Liver (tissue), 9 donors: ENCODE results near the gene ALG8. TPM values are rescaled to one million over a fixed set of nuclear protein-coding genes. Genes with fewer than 3 reads are reported as not detected.

Experiments
- DNase-seq: peaks from one replicate; pipeline ENCODE4 v3.0.0-alpha.2; 2017; ENCODE audit warnings: low spot score
- H3K27ac ChIP-seq, 2 donors: one replicate each; pipeline ENCODE4 v1.7.0; 2013; ENCODE audit warnings: inconsistent platforms in 2 of 2, low read length in 2 of 2, control low read depth in 1 of 2, low read depth in 1 of 2, mild to moderate bottlenecking in 1 of 2
- H3K27me3 ChIP-seq, 4 donors: one replicate each; pipeline versions ENCODE4 v1.6.1 to v1.7.0; 2013; ENCODE audit warnings: low read length in 3 of 4, inconsistent platforms in 1 of 4, mild to moderate bottlenecking in 1 of 4, moderate library complexity in 1 of 4; ENCODE audit not compliant: control insufficient read depth in 4 of 4, insufficient read depth in 4 of 4
- H3K36me3 ChIP-seq, 4 donors: one replicate each; pipeline versions ENCODE4 v1.6.1 to v1.7.0; 2013; ENCODE audit warnings: low read length in 3 of 4, mild to moderate bottlenecking in 3 of 4, low read depth in 1 of 4, moderate library complexity in 1 of 4; ENCODE audit not compliant: control insufficient read depth in 4 of 4, insufficient read depth in 3 of 4
- H3K4me1 ChIP-seq, 4 donors: one replicate each; pipeline versions ENCODE4 v1.6.1 to v1.7.0; 2013; ENCODE audit warnings: low read length in 3 of 4, mild to moderate bottlenecking in 3 of 4, moderate library complexity in 1 of 4; ENCODE audit not compliant: control insufficient read depth in 4 of 4, insufficient read depth in 4 of 4
- H3K4me3 ChIP-seq, 3 donors: one replicate each; pipeline versions ENCODE4 v1.6.1 to v1.7.0; 2013; ENCODE audit warnings: low read length in 3 of 3, control low read depth in 1 of 3, low read depth in 1 of 3, mild to moderate bottlenecking in 1 of 3
- H3K9ac ChIP-seq, 2 donors: one replicate each; pipeline ENCODE4 v1.7.0; 2013; ENCODE audit warnings: low read length in 2 of 2, mild to moderate bottlenecking in 2 of 2, moderate library complexity in 2 of 2, control low read depth in 1 of 2, low read depth in 1 of 2
- H3K9me3 ChIP-seq, 4 donors: one replicate each; pipeline versions ENCODE4 v1.6.1 to v1.7.0; 2013; ENCODE audit warnings: low read length in 3 of 4; ENCODE audit not compliant: control insufficient read depth in 4 of 4
- ATF3 ChIP-seq: IDR thresholded peaks from 2 replicates; pipeline ENCODE4 v1.6.1; 2016; ENCODE audit warnings: antibody characterized with exemption
- CTCF ChIP-seq: fragments of 150-350 bp; IDR thresholded peaks from 2 replicates; pipeline ENCODE4 v1.5.1; 2017; ENCODE audit warnings: improper control_type of control experiment, low read depth, low read length; ENCODE audit not compliant: missing input control
- EGR1 ChIP-seq, 2 donors: IDR thresholded peaks; 2 replicates each; pipeline ENCODE4 v1.6.1; 2016 to 2018; ENCODE audit warnings: antibody characterized with exemption in 2 of 2, low read depth in 2 of 2
- FOXA1 ChIP-seq: IDR thresholded peaks from 2 replicates; pipeline ENCODE4 v1.6.1; 2016; ENCODE audit warnings: antibody characterized with exemption
- FOXA2 ChIP-seq: IDR thresholded peaks from 2 replicates; pipeline ENCODE4 v1.6.1; 2016; ENCODE audit warnings: antibody characterized with exemption
- GABPA ChIP-seq, 2 donors: IDR thresholded peaks in 1 of 2; conservative IDR thresholded peaks in 1 of 2; 2 replicates each; pipeline ENCODE4 v1.6.1; 2016; ENCODE audit warnings: antibody characterized with exemption in 2 of 2, mild to moderate bottlenecking in 1 of 2, moderate library complexity in 1 of 2
- HNF4A ChIP-seq, 2 donors: conservative IDR thresholded peaks; 2 replicates each; pipeline ENCODE4 v1.6.1; 2016; ENCODE audit warnings: antibody characterized with exemption in 2 of 2, mild to moderate bottlenecking in 2 of 2
- HNF4G ChIP-seq: IDR thresholded peaks from 2 replicates; pipeline ENCODE4 v1.6.1; 2016; ENCODE audit warnings: antibody characterized with exemption
- JUND ChIP-seq, 2 donors: IDR thresholded peaks; 2 replicates each; pipeline ENCODE4 v1.6.1; 2016; ENCODE audit warnings: antibody characterized with exemption in 2 of 2
- MAX ChIP-seq: IDR thresholded peaks from 2 replicates; pipeline ENCODE4 v1.6.1; 2016; ENCODE audit warnings: antibody characterized with exemption
- NR2F2 ChIP-seq: IDR thresholded peaks from 2 replicates; pipeline ENCODE4 v1.6.1; 2016; ENCODE audit warnings: antibody characterized with exemption
- RAD21 ChIP-seq, 2 donors: IDR thresholded peaks; 2 replicates each; pipeline ENCODE4 v1.6.1; 2016; ENCODE audit warnings: antibody characterized with exemption in 2 of 2, mild to moderate bottlenecking in 2 of 2
- REST ChIP-seq: IDR thresholded peaks from 2 replicates; pipeline ENCODE4 v1.6.1; 2016; ENCODE audit warnings: antibody characterized with exemption, mild to moderate bottlenecking
- RXRA ChIP-seq, 2 donors: IDR thresholded peaks; 2 replicates each; pipeline ENCODE4 v1.6.1; 2017 to 2018; ENCODE audit warnings: antibody characterized with exemption in 2 of 2, mild to moderate bottlenecking in 1 of 2
- SP1 ChIP-seq: IDR thresholded peaks from 2 replicates; pipeline ENCODE4 v1.6.1; 2018; ENCODE audit warnings: antibody characterized with exemption, mild to moderate bottlenecking
- TAF1 ChIP-seq: conservative IDR thresholded peaks from 2 replicates; pipeline ENCODE4 v1.6.1; 2016; ENCODE audit warnings: antibody characterized with exemption, mild to moderate bottlenecking
- YY1 ChIP-seq: IDR thresholded peaks from 2 replicates; pipeline ENCODE4 v1.6.1; 2016; ENCODE audit warnings: antibody characterized with exemption, mild to moderate bottlenecking
- ZBTB33 ChIP-seq: IDR thresholded peaks from 2 replicates; pipeline ENCODE4 v1.6.1; 2016; ENCODE audit warnings: antibody characterized with exemption
- WGBS: extraction: QIAGEN DNeasy Blood & Tissue Kit; methylation state at CpG from one replicate; pipeline ENCODE4 v1.1.7; 2013; 5-methylcytosine and 5-hydroxymethylcytosine counted together
- polyA plus RNA-seq, 2 donors: library from polyadenylated mRNA; stranded (reverse) in 1 of 2; unstranded in 1 of 2; fragments of 200-250 nt in 1 of 2; fragments of >200 nt in 1 of 2; fragmentation: Nextera tagmentation in 1 of 2; extraction: Ambion mirVana in 1 of 2; gene quantifications; one replicate each; pipeline versions ENCODE4 v1.2.1 to v1.2.3, GENCODE V29; 2013 to 2015
- total RNA-seq, 2 donors: library from RNA; depleted of rRNA; stranded (reverse); fragments of >200 nt; gene quantifications; one replicate each; pipeline ENCODE4 v1.2.3, GENCODE V29; 2014
- donor health status: healthy.
- donor health status: healthy.
- donor health status: healthy.
- donor health status: healthy.
- donor health status: healthy.

The ALG8 gene
- total and polyA plus RNA-seq, 4 donors = 29.4 to 46.0 (median 38.0) TPM

- no peak for DNase-seq
- WGBS = 38% methylated on average over 4 of the region's 4 CpGs
- H3K4me1 ChIP-seq = peaks cover 2 to 26% (median 17%) of the 10 kb centered on the region in 4 donors
- no peaks in the 10 kb centered on the region for H3K36me3 ChIP-seq
- TF ChIP-seq JUND (IDR thresholded peaks at IDR 0.05) (peak; percentile 32 to 49), ZBTB33 (no peak), SP1 (peak; percentile 82), FOXA1 (peak; percentile 20), HNF4G (peak; percentile 30), YY1 (no peak), REST (no peak), GABPA (IDR thresholded peaks at IDR 0.05 in 1 of 2, conservative IDR thresholded peaks at IDR 0.05 in 1 of 2) (no peak), NR2F2 (no peak), RAD21 (IDR thresholded peaks at IDR 0.05) (peak in 1 of 2 donors; percentile 33), MAX (no peak), EGR1 (IDR thresholded peaks at IDR 0.05; ENCODE audit: low read depth in 2 of 2) (peak in 1 of 2 donors; percentile 36), FOXA2 (peak; percentile 36), RXRA (IDR thresholded peaks at IDR 0.05) (peak; percentile 98 to 99), HNF4A (conservative IDR thresholded peaks at IDR 0.05) (peak; percentile 86 to 90), TAF1 (no peak), CTCF (no peak), ATF3 (no peak)
- no peak overlapping the region for H3K4me3 ChIP-seq
- H3K27me3 ChIP-seq = no peaks in the 10 kb centered on the region
- peak overlapping the region in 1 of 2 donors; percentile 3 for H3K27ac ChIP-seq
- H3K9ac ChIP-seq = no peak overlapping the region
- no peaks in the 10 kb centered on the region for H3K9me3 ChIP-seq
These were observed 84.5 kb downstream of the ALG8 start for GRCh38 chr11:78054971-78055370.
